NCI-H128 (cell line): ENCODE results near the gene DBF4B.

Experiments
- DNase-seq: peaks from one replicate; lab custom pipeline; 2025; ENCODE audit not compliant: unreplicated experiment; lab: John Stamatoyannopoulos, UW

Gene DBF4B

DNA sequence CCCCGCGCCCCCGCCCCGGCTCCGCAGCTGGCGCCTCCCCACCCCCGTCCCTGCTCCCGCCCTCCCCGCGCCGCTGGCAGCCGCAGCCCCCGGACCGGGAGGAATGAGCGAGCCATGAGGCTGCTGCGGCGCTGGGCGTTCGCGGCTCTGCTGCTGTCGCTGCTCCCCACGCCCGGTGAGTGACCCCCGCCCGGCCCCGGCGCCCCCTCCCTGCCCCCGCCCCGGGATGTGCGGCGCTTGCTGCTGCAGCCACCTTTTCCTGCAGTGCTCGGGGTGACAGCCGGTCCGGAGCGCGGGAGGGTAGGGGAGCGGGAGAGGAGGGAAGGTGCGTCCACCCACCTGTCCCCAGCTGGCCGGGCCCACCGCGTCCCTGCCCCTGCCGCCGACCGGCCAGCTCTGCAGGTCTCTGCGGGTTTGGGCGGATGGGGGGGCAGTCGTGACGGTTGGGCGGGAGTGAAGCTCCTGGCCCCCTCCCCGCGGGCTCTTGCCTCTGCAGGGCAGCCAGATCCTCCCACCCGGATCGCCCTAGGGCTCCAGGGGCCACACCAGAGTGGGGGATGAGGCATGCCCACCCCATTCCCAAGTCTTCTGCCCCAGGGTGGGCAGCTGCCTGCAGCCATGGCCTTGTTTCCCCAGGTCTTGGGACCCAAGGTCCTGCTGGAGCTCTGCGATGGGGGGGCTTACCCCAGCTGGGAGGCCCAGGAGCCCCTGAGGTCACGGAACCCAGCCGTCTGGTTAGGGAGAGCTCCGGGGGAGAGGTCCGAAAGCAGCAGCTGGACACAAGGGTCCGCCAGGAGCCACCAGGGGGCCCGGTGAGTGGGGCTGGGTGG lies 50.8 kb downstream of the DBF4B start:
- DNase-seq: no peak

DNA sequence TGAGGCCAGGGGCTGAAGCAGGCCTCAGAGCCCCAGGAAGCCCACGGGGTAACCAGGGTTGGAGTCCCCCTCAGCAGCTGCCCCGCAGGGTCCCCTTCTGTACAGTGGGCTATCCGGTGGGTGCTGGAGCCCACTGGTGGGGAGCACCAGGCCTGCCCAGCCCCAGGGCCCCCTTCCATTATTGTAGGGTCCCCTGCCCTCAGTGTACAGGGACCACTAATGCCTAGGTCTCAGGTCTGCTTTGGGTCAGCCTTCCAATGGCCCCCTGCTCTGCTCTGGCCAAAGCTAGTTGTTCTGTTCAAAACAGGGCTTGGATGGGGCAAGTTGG lies 51.4 kb downstream of the DBF4B start:
- no peak for DNase-seq

DNA sequence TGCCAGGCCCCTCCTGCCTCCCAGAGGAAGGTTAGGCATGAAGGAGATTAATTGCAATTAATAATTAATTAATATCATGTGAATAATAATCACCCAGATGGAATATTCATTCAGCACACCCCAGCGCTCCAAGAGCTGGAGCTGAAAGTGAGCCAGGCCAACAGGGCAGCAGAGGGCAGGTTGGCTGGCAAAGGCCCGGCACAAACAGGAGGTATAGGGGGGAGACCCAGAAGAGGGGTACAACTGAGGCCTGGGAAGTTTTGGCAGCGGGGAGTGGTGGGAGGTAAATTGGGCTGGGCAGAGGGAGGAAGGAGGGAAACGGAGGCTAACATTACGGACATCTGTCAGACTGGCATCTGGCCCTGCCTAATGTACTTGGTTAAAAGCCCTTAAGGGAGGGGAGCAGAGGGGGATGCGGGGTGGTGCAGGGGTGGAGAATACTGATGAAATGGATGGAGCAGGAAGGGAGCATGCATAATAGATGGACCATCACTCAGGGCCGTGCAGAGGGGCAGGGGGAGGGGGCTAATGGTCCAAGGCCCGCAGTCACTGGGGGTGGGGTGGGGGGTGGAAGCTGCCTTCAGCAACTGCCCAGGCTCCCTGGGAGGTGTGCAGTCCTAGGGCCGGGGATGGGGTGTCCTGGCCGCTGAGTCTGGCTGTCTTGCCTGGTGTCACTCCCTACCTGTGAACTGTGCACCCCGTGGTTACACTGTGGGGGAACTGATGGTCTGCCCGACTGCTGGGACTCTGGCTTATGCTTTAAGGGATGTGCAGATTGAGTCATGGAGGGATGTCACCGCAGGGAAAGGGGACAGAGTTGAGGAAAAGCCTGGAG lies 52.2 kb downstream of the DBF4B start:
- DNase-seq: no peak

- DNase-seq: no peak
Observed at GRCh38 chr17:44761932-44762810, 53.7 kb downstream of the DBF4B start.

GRCh38 chr17:44763170-44763569 lies 54.7 kb downstream of the DBF4B start:
- DNase-seq: no peak

GRCh38 chr17:44765965-44766364 lies 57.5 kb downstream of the DBF4B start:
- DNase-seq: no peak

GRCh38 chr17:44766409-44767038 lies 58.1 kb downstream of the DBF4B start:
- no peak for DNase-seq

GRCh38 chr17:44767493-44767892 lies 59.0 kb downstream of the DBF4B start:
- no peak for DNase-seq

DNA sequence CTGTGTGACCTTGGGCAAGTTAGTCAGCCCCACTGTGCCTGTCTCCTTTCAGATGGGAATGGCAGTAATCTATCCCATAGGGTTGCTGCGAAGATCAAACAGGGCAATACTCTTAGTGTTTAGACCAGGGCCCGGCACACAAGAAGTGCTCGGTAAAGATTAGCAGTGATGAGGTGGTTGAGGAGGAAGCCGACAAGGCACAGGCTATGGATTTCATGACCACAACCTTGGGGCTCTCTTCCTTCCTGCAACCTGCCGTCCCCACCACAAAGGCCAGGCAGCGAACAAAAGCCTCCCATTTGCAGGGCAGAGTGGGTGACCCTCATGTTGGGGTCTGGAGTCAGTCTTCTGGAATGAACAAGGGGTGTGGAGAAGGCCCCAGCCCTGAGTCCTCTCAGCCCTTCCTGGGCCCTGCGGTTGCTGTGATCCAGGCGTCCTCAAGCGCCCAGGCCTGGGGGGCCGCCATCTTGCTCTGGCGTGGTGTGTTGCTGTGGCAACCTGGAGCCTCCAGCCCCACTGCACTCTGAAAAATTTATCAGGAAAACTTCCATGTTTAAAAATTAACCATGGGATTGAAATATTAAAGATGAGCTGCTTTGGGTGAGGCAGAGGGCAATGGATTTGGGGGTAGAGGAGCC lies 60.2 kb downstream of the DBF4B start:
- DNase-seq: no peak

- DNase-seq: no peak
Observed at GRCh38 chr17:44769230-44769629, 60.8 kb downstream of the DBF4B start.

- DNase-seq: no peak
Observed at GRCh38 chr17:44769647-44770084, 61.2 kb downstream of the DBF4B start.

GRCh38 chr17:44770166-44770925 lies 61.9 kb downstream of the DBF4B start:
- no peak for DNase-seq

DNA sequence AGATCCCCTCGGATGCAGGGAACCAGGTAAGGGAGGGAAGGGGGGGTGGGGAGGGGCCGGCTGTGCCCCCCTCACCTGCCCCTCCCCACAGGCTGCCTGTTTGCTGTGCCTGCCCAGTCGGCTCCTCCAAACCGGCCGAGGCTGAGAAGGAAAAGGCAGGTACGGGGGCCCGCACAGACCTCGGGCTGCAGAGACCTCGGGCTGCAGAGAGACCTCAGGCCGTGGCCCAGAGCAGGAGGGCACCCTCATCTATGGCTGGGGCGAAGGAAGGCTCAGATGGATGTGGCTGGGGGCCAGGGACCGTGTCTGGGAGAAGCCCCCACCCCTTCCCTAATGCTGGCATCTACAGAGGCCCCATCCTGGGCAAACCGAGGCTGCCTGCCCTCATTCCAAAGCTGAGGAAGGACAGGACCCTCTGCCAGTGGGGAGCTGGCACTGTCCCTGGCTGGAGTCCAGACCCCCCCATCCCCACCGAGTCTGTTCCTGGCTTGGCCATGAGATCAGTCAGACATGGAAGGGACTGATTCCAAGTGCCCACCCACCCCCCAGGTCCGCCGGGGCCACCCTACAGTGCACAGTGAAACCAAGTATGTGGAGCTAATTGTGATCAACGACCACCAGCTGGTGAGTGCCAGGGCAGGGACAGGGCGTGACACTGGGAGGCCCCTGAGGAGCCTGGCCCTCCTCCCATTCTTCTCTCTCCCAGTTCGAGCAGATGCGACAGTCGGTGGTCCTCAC lies 64.0 kb downstream of the DBF4B start:
- no peak for DNase-seq

GRCh38 chr17:44773140-44773539 lies 64.7 kb downstream of the DBF4B start:
- no peak for DNase-seq

DNA sequence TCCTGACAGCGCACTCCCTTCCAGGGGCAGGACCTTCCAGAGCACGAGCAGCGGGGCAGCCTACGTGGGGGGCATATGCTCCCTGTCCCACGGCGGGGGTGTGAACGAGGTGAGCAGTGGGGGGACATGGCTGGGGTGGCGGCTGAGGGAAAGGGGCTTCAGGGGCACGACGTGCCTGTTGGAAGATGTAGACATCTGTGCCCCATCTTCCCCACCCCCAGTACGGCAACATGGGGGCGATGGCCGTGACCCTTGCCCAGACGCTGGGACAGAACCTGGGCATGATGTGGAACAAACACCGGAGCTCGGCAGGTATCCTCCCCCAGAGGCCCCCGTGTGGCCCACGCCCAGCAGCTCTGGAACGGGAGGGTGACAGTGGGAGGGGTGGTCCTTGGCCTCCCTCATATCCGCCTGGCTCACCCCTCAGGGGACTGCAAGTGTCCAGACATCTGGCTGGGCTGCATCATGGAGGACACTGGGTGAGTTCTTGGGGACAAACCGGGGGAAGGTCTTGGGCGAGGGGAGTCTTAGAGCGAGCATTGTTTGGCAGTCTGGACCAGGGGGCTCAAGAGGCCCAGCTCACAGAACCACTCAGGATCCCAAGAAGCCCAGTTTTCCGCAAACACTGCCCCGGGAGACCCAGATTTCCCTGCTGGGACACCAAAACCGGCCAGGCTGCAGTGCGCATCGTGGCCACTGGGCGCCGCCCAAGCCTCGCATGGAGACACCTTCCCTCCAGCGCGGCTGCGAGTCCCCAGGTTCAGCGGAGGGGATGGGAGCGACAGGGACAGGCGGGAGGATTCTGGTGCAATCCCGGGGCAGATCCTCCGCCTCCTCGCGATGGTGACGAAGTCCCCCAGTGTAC lies 66.0 kb downstream of the DBF4B start:
- DNase-seq: peak; percentile 65

DNA sequence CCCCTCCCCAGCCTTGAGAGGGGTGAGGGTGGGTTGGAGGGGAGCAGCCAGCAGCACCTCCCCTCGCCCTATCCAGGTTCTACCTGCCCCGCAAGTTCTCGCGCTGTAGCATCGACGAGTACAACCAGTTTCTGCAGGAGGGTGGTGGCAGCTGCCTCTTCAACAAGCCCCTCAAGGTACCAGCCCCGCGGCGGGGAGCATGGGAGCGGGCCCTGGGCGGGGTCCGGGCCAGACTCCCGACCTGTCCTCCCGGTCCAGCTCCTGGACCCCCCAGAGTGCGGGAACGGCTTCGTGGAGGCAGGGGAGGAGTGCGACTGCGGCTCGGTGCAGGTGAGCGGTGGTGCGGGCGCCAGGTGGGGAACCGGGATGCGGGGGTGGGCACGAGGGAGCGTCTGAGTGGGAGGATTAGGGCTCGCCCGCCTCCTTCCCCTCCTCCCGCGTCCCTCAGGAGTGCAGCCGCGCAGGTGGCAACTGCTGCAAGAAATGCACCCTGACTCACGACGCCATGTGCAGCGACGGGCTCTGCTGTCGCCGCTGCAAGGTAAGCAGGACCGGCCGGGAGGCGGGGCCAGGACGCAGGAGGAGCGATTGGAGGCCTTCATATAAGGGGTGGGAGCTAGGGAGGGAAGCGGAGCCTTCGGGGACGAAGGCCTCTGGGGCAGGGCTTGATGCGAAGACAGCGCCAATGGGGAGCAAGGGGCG lies 66.8 kb downstream of the DBF4B start:
- DNase-seq: peak; percentile 92

- peak; percentile 48 for DNase-seq
Observed at GRCh38 chr17:44775838-44776621, 67.6 kb downstream of the DBF4B start.
